NCI-H226 (cell line): Measurements from ENCODE around the gene COL20A1.
"Not testable (repeated sequence)": the region's sequence is repeated elsewhere in the genome, so short reads cannot be mapped to it uniquely, and the experiment has no call there.

Source experiments
- DNase-seq: peaks from one replicate; pipeline ENCODE4 v3.0.0-alpha.2; 2015

Gene COL20A1

GRCh38 chr20:63322146-63322932 is 29.4 kb downstream of the COL20A1 start:
- no peak for DNase-seq

- DNase-seq = no peak
These were observed 29.9 kb downstream of the COL20A1 start for GRCh38 chr20:63322933-63323273.

- no peak for DNase-seq
These were observed 30.5 kb downstream of the COL20A1 start for GRCh38 chr20:63323357-63323981.

- DNase-seq = no peak
These were observed 32.1 kb downstream of the COL20A1 start for GRCh38 chr20:63325021-63325471.

- DNase-seq = no peak
These were observed 32.7 kb downstream of the COL20A1 start for GRCh38 chr20:63325554-63326313.

GRCh38 chr20:63326314-63327230 is 33.6 kb downstream of the COL20A1 start:
- DNase-seq = no peak

- DNase-seq = no peak
These were observed 34.3 kb downstream of the COL20A1 start for GRCh38 chr20:63327231-63327745.

- DNase-seq = no peak
These were observed 35.2 kb downstream of the COL20A1 start for GRCh38 chr20:63328026-63328700.

- no peak for DNase-seq
These were observed 35.8 kb downstream of the COL20A1 start for GRCh38 chr20:63328718-63329275.

GRCh38 chr20:63329331-63330083 is 36.5 kb downstream of the COL20A1 start:
- no peak for DNase-seq

GRCh38 chr20:63330084-63330760 is 37.2 kb downstream of the COL20A1 start:
- no peak for DNase-seq

GRCh38 chr20:63330940-63331339 is 38.0 kb downstream of the COL20A1 start:
- DNase-seq = no peak

- no peak for DNase-seq
These were observed 38.9 kb downstream of the COL20A1 start for GRCh38 chr20:63331741-63332400.

- DNase-seq = no peak
These were observed 39.7 kb downstream of the COL20A1 start for GRCh38 chr20:63332488-63333240.

- DNase-seq = no peak
These were observed 40.4 kb downstream of the COL20A1 start for GRCh38 chr20:63333241-63333836.

- DNase-seq = no peak
These were observed 41.4 kb downstream of the COL20A1 start for GRCh38 chr20:63334356-63334755.

- not testable (repeated sequence) for DNase-seq
These were observed 42.1 kb downstream of the COL20A1 start for GRCh38 chr20:63335060-63335459.

- DNase-seq = no peak
These were observed 42.7 kb downstream of the COL20A1 start for GRCh38 chr20:63335711-63336110.
